A673 (cell line): Measurements from ENCODE around the gene SHC3. TPM values are rescaled to one million over a fixed set of nuclear protein-coding genes. Genes with fewer than 3 reads are reported as not detected.

ENCODE experiments used
- BruUV-seq: library from RNA; stranded (reverse); fragments of 400-500 nt; replicated peaks from 2 replicates; lab custom pipeline; 2021; lab: Mats Ljungman, UMichigan
- CTCF ChIA-PET: fragments of 300-600 bp; sonication (Branson Sonifier 250); formaldehyde crosslinking; loops from one replicate; lab custom pipeline; 2022; ENCODE audit warnings: antibody characterized with exemption; lab: Charles Lee
- POLR2A ChIA-PET: fragments of 300-600 bp; sonication (Branson Sonifier 250); formaldehyde crosslinking; loops from one replicate; lab custom pipeline; 2022; ENCODE audit warnings: antibody characterized with exemption; ENCODE audit not compliant: low non-redundant PET; lab: Charles Lee
- DNase-seq: peaks from one replicate; pipeline ENCODE4 v3.0.0-alpha.2; 2015; ENCODE audit warnings: low spot score
- H3K27ac ChIP-seq: fragments of 200-600 bp; sonication (generic); 2 replicates; pipeline ENCODE4 v1.5.1; 2016; ENCODE audit warnings: mixed run types, low read depth, mild to moderate bottlenecking, mixed read lengths, antibody characterized with exemption, low read length; ENCODE audit not compliant: poor library complexity, severe bottlenecking
- H3K27me3 ChIP-seq: fragments of 200-600 bp; sonication (generic); replicated peaks from 2 replicates; pipeline ENCODE4 v1.6.1; 2017; ENCODE audit warnings: mixed run types, low read depth, mild to moderate bottlenecking, mixed read lengths, antibody characterized with exemption, low read length; ENCODE audit not compliant: insufficient read depth, poor library complexity
- H3K36me3 ChIP-seq: fragments of 200-600 bp; sonication (generic); 2 replicates; pipeline ENCODE4 v1.6.1; 2016; ENCODE audit warnings: mixed run types, mild to moderate bottlenecking, mixed read lengths, antibody characterized with exemption, low read length; ENCODE audit not compliant: insufficient read depth, poor library complexity, severe bottlenecking
- H3K4me1 ChIP-seq: fragments of 200-600 bp; sonication (generic); 2 replicates; pipeline ENCODE4 v1.6.1; 2017; ENCODE audit warnings: mixed run types, mild to moderate bottlenecking, mixed read lengths, antibody characterized with exemption, low read length; ENCODE audit not compliant: insufficient read depth, poor library complexity, severe bottlenecking
- H3K4me3 ChIP-seq: fragments of 200-600 bp; sonication (generic); 2 replicates; pipeline ENCODE4 v1.5.1; 2016; ENCODE audit warnings: low read depth, mixed run types, mild to moderate bottlenecking, mixed read lengths, low read length; ENCODE audit not compliant: poor library complexity, severe bottlenecking
- H3K9me3 ChIP-seq: fragments of 200-600 bp; sonication (generic); 2 replicates; pipeline ENCODE4 v1.6.1; 2016; ENCODE audit warnings: mixed run types, low read depth, mild to moderate bottlenecking, mixed read lengths, antibody characterized with exemption, low read length; ENCODE audit not compliant: poor library complexity, severe bottlenecking
- CTCF ChIP-seq: fragments of 300-800, 200-600 bp; sonication (generic); conservative IDR thresholded peaks from 2 replicates; pipeline ENCODE4 v1.5.1; 2017; ENCODE audit warnings: low read depth, mild to moderate bottlenecking, antibody characterized with exemption, low read length, moderate library complexity, mixed read lengths
- EZH2 ChIP-seq: fragments of 200-600 bp; sonication (generic); IDR thresholded peaks from 2 replicates; pipeline ENCODE4 v1.6.1; 2017; ENCODE audit warnings: borderline replicate concordance, low read depth, mild to moderate bottlenecking, mixed read lengths, antibody characterized with exemption, low read length; ENCODE audit not compliant: poor library complexity, severe bottlenecking
- intact Hi-C: fragments of 100-400 bp; cut with micrococcal nuclease; formaldehyde crosslinking; loops from one replicate; pipeline ENCODE4 v1.10.0; 2022; ENCODE audit not compliant: unreplicated experiment
- total RNA-seq: library from RNA; stranded (reverse); gene quantifications from 2 replicates; pipeline ENCODE4 v1.2.3, GENCODE V29; 2021

Gene SHC3
- total RNA-seq, 1 experiment from 2014 or later = 6.6 TPM

DNA sequence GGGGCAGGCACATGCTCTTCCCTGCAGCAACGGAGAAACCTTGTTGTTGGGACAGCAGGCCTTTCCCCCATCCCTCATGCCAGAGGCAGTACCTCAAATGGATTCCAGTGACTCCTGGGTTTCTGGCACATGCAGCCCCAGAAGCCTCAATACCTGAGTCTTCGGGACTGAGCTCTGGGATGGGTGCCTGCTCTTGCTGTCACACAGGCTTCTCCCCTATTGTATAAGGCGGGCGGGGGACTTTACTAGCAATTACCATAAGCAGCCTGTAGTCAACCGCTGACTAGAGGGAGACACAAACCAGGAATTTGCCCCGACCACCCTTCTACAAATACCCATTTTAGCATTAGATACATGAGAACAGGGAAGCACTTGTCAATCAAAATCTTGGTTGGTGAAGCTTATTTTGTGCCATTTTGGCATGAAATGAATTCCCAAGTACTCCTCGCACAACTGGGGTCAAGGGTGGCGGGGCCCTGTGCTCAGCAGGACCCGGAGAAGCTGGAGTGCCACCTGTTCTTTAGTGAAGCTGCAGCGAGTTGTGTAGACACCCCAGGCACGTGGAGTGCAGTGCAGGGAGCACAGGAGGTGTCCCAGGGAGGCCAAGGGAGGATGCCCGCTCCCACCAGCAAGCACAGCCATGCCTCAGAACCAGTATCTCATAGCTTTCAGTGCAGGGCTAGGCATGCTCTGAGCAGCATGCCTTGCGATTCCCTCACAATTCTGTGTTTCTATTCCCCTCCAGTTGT, 166.2 kb downstream of the SHC3 start:
- CTCF ChIA-PET = interaction anchor here (0.7 kb wide), 1 partner anchor 1118 kb away, joined by 3 read pairs; no protein-coding TSS in a partner anchor
- TF ChIP-seq EZH2 (no peak), CTCF (no peak)
- Histone ChIP-seq H3K27me3 (no peaks in the 10 kb centered on the region), H3K9me3 (no peaks in the 10 kb centered on the region), H3K36me3 (no peaks in the 10 kb centered on the region), H3K27ac (no peak overlapping the region), H3K4me1 (peaks cover 24% of the 10 kb centered on the region), H3K4me3 (no peak overlapping the region)
- POLR2A ChIA-PET = no interaction called here
- BruUV-seq = no TSS peak
- DNase-seq = no peak
- intact Hi-C loops = loop anchor here (10.0 kb wide), 1 partner anchor 62 kb away; no protein-coding TSS in a partner anchor

GRCh38 chr9:89011683-89012082, 166.9 kb downstream of the SHC3 start:
- Histone ChIP-seq H3K36me3 (no peaks in the 10 kb centered on the region), H3K4me1 (peaks cover 31% of the 10 kb centered on the region), H3K9me3 (no peaks in the 10 kb centered on the region), H3K27me3 (no peaks in the 10 kb centered on the region), H3K4me3 (no peak overlapping the region), H3K27ac (no peak overlapping the region)
- CTCF ChIA-PET = no interaction called here
- POLR2A ChIA-PET = no interaction called here
- TF ChIP-seq EZH2 (no peak), CTCF (no peak)
- DNase-seq = no peak
- intact Hi-C loops = loop anchor here (10.0 kb wide), 1 partner anchor 63 kb away; no protein-coding TSS in a partner anchor
- BruUV-seq = no TSS peak

- no TSS peak for BruUV-seq
- H3K36me3 ChIP-seq = no peaks in the 10 kb centered on the region
Observed at GRCh38 chr9:89010526-89011111, 168.0 kb downstream of the SHC3 start.

More at GRCh38 chr9:89010526-89011111, 168.0 kb downstream of the SHC3 start:
- Histone ChIP-seq H3K9me3 (no peaks in the 10 kb centered on the region), H3K4me1 (peaks cover 42% of the 10 kb centered on the region), H3K27ac (no peak overlapping the region), H3K4me3 (no peak overlapping the region), H3K27me3 (no peaks in the 10 kb centered on the region)
- no peak for DNase-seq
- TF ChIP-seq CTCF (no peak), EZH2 (no peak)
- ChIA-PET CTCF (interaction anchor here (1.2 kb wide), 1 partner anchor 349 kb away, joined by 3 read pairs; no protein-coding TSS in a partner anchor), POLR2A (no interaction called here)
- intact Hi-C loops = loop anchor here (10.0 kb wide), 1 partner anchor 64 kb away; no protein-coding TSS in a partner anchor
